NCI-H146 treated with DMSO at 0.1 percent for 48 hours (cell line): Measurements from ENCODE around the gene ANKRD33B.

Source experiments
- DNase-seq: peaks from one replicate; lab custom pipeline; 2025; ENCODE audit not compliant: unreplicated experiment; lab: John Stamatoyannopoulos, UW

ANKRD33B gene

GRCh38 chr5:10690460-10691440 is 126.9 kb downstream of the ANKRD33B start:
- no peak for DNase-seq

GRCh38 chr5:10691826-10692785 is 128.2 kb downstream of the ANKRD33B start:
- DNase-seq = no peak

DNA sequence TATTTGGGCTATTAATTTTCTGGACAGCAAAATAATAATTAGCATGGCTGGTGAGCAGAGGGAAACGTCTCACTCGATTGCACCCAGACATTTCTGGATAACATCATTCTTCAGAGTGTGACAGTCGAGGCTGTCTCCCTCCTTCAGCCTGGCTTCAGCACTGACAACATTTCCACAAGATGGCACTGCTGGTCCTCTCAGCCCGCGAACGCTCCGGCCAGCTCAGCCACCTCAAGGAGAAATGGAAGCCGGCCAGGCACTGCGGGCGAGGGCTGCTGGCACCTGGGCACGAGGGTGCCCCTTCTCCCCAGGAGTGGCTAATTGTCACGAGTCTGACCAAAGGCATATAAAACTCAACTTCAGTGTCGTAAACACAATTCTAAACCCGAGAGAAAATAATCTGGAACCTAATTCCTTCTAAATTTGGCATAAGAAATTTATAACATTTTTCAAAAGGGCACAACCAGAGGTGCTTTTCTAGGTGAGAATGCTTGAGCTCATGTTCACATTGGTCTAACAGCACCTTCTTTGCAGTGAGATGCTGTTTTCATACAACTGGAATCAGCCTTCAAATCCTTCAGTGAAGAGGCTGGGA is 131.3 kb downstream of the ANKRD33B start:
- peak; percentile 6 for DNase-seq

DNA sequence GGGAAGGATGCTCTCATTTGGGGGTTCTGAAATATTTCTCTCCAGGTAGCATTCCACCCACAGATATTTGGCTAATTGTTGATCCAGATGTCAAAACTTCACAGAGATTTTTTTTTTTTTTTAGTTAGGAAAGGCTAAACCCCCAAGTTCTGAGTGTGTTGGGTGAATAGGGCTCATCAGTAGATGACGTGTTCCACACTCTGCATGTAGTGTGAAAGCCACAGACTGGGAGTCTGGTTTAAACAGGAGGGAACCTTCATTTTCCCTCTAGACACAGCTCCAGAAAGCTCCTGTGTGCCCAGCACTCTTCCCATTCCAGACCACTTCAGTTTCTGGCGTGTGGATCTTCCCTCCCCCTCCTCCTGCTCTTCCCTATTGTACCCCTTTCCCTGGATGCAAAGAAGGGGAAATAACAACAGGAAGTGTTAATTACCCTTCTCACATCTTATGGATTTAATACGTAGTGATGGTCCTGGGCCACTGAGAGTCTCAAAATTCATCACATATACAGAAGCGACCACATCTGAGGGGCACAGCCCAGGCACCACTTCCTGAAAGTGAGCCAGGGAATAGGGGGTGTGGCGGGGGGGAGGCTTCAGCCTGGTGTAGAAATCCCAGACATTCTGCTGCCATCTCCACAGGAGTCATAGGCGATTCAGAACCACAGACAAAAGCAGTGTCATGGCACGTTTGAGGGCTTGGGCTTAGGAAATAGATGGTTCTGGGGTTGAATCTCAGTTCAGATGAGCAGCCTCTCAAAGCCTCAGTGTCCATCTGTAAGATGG is 132.1 kb downstream of the ANKRD33B start:
- no peak for DNase-seq

GRCh38 chr5:10699281-10699874 is 135.5 kb downstream of the ANKRD33B start:
- DNase-seq = no peak

GRCh38 chr5:10699987-10700386 is 136.1 kb downstream of the ANKRD33B start:
- no peak for DNase-seq

DNA sequence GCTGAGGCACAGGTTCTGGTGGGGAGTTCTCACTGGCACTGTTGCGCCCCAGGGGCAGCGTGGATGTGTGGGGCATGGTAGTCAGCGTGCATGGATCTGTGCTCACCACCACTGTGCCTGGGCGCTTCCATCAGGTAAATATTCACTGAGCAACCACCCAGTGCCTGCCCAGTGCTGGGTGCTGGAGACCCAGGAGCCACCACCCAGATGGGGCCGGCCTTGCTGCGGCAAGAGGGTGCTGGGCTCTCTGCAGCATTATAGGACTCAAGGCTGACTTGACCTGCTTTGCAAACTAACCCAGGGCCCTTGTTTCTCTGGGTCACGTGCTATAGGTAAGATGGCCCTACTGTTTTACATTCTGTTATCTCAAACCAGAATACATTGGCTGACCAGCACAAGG is 136.6 kb downstream of the ANKRD33B start:
- DNase-seq = no peak

GRCh38 chr5:10701567-10702039 is 137.7 kb downstream of the ANKRD33B start:
- no peak for DNase-seq

DNA sequence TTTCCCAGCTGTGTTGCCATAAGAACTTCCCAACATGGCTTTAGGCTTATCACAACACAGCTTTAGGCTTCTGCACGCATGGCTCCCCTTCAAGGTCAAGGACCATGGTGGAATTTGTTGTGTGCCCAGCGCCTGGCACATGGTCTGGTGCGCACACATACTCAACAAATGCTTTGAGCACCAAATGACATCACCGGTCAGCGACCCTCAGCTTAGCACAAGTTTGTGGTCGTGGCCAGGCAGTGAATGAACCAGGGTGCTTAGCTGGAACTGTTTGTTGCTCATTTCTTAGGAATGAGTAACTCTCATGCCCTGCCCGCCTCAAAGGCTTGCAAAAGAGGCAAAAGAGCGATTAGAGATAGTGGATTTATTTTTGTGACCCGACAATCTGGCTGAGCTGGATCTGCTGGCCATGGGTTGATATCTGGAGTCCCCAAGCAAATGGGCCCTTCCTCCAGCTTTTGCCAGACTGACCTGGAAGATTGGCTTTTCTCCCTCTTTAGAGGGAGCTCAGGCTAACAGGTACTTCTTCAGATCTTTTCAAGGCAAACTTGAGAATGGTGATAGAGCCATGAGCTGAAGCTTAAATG is 138.3 kb downstream of the ANKRD33B start:
- no peak for DNase-seq

DNA sequence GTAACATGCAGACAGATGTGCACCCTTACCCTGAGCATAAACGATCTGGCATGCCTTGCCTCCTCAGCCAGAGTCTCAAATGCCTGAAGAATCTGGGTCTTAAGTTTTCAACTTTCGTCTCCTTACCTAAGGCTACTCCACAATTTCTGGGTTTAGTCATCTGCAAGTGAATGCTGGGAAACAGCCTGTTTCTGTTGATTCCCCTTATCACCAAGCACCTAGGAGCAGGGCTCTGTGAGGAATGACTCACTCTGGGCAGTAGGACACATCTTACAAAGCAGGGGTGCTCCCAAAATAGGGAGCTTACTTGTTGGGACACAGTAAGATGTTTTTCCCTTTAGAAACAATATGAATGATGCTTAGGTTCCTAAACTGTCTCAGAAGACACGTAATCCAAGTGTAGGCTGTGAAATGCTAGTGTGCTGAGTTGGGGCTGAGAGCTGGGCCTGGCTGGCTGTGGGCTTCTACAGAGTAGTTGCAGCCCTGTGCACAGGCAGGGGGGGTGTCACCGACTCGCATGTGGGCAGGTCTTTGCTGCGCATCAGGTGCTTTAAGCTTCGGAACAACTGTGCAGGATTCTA is 139.1 kb downstream of the ANKRD33B start:
- DNase-seq = no peak

DNA sequence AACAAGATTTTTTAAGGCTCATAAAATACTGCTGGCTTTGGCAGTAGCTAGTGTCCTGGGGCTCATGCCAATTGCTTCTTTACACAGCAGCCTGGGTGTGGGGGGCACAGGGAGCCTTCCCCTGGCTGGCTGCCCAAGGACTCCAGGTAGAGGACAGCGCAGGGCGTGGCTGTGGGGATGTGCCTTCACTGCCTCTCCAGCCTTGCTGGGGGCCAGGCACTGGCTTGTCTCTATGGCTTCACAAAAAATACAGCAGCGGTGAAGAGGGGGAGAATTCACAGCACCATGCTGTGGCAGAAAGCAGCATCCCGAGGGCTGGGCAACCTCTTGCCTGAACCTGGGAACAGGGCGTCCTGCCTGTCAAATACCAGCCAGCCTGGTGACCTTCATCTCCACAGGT is 139.8 kb downstream of the ANKRD33B start:
- DNase-seq = no peak

DNA sequence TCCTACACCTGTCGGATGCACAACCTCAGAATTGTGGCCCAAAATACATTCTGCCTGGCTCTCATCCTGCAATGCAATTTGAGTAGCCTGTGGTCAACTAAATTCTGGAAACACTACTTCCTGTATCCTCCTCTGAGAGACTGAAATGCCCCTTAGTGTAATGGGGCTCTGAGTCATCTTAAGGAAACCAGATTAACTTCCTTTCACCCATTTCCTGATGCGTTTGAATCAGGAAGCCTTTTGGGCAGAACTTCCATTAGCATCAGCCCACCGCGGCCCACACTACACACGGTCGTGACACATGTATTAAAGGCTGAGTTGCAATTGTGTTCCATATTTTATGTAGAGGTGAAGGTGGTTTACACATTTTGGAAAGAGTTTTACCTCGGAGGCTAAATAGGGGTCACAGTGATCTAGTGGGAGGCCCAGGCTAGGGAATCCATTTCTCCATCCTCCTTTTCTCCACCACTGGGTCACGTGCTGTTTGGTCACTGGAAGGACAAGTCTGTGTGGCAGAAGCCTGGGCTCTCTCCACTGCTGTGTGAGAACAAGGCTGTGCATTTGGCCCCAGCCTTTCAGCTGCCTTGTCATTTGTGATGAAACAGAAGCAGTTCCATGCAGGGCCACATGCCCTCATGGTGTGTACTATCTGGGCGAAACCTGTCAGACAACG is 141.2 kb downstream of the ANKRD33B start:
- DNase-seq = no peak

- no peak for DNase-seq
Measured at GRCh38 chr5:10705747-10706146, 141.9 kb downstream of the ANKRD33B start.

- DNase-seq = no peak
Measured at GRCh38 chr5:10706326-10706725, 142.5 kb downstream of the ANKRD33B start.
